Stimulated activated CD4-positive, alpha-beta T cell treated with anti-CD3 and anti-CD28 coated beads, Interleukin-4, amount 100 ng/mL, for 24 hours (primary cell): Measurements from ENCODE around the gene CHRNA3.
A peak's percentile ranks its signal among the peaks of the same experiment; 100 is the strongest.
"Not testable (repeated sequence)": the region's sequence is repeated elsewhere in the genome, so short reads cannot be mapped to it uniquely, and the experiment has no call there.

ENCODE experiments used
- DNase-seq: peaks from one replicate; pipeline ENCODE4 v3.0.0-alpha.2; 2020

CHRNA3 gene

GRCh38 chr15:78616506-78616905 is 4.3 kb downstream of the CHRNA3 start:
- DNase-seq, result no peak

GRCh38 chr15:78615151-78615589 is 5.6 kb downstream of the CHRNA3 start:
- DNase-seq, result no peak

- DNase-seq, result no peak
These were observed 6.8 kb downstream of the CHRNA3 start for GRCh38 chr15:78614021-78614420.

- not testable (repeated sequence) for DNase-seq
These were observed 11.2 kb downstream of the CHRNA3 start for GRCh38 chr15:78609551-78609950.

- no peak for DNase-seq
These were observed 15.1 kb downstream of the CHRNA3 start for GRCh38 chr15:78605680-78606079.

- DNase-seq, result no peak
These were observed 15.6 kb downstream of the CHRNA3 start for GRCh38 chr15:78605201-78605600.

GRCh38 chr15:78604420-78604819 is 16.4 kb downstream of the CHRNA3 start:
- DNase-seq, result no peak

GRCh38 chr15:78603467-78603866 is 17.3 kb downstream of the CHRNA3 start:
- DNase-seq, result no peak

- no peak for DNase-seq
These were observed 21.6 kb downstream of the CHRNA3 start for GRCh38 chr15:78599189-78599588.

- no peak for DNase-seq
These were observed 22.4 kb downstream of the CHRNA3 start for GRCh38 chr15:78598348-78598747.

GRCh38 chr15:78597583-78597982 is 23.2 kb downstream of the CHRNA3 start:
- DNase-seq, result no peak

GRCh38 chr15:78574944-78575343 is 45.9 kb downstream of the CHRNA3 start:
- no peak for DNase-seq

GRCh38 chr15:78573416-78573815 is 47.4 kb downstream of the CHRNA3 start:
- no peak for DNase-seq

- no peak for DNase-seq
These were observed 49.4 kb downstream of the CHRNA3 start for GRCh38 chr15:78571382-78571781.

GRCh38 chr15:78570710-78571109 is 50.1 kb downstream of the CHRNA3 start:
- no peak for DNase-seq

- DNase-seq, result no peak
These were observed 53.3 kb downstream of the CHRNA3 start for GRCh38 chr15:78567531-78567930.

GRCh38 chr15:78565951-78566774 is 54.6 kb downstream of the CHRNA3 start:
- no peak for DNase-seq

GRCh38 chr15:78565097-78565950 is 55.5 kb downstream of the CHRNA3 start, which contains the start of gene CHRNA5:
CHRNA5 (plus strand) TSS chr15:78565520; CDS start chr15:78565720, 200 bp downstream.
- DNase-seq, result peak; percentile 66

GRCh38 chr15:78564743-78565096 is 56.1 kb downstream of the CHRNA3 start:
- no peak for DNase-seq

GRCh38 chr15:78563092-78563491 is 57.7 kb downstream of the CHRNA3 start:
- no peak for DNase-seq

- DNase-seq, result no peak
These were observed 59.3 kb downstream of the CHRNA3 start for GRCh38 chr15:78561490-78561889.

- DNase-seq, result not testable (repeated sequence)
These were observed 60.6 kb downstream of the CHRNA3 start for GRCh38 chr15:78560201-78560600.

- DNase-seq, result no peak
These were observed 68.2 kb downstream of the CHRNA3 start for GRCh38 chr15:78552597-78552996.

GRCh38 chr15:78551902-78552301 is 68.9 kb downstream of the CHRNA3 start:
- DNase-seq, result no peak
